Uterus (tissue), 4 donors: ENCODE measurements around the gene MPIG6B. TPM values are rescaled to one million over a fixed set of nuclear protein-coding genes. Genes with fewer than 3 reads are reported as not detected.

ENCODE experiments used
- DNase-seq, 2 donors: peaks; one replicate each; pipeline ENCODE4 v3.0.0-alpha.2; 2019 to 2020
- H3K27ac ChIP-seq, 2 donors: fragments of 200-600 bp; sonication (generic); 1 replicate in 1 of 2; 2 replicates in 1 of 2; pipeline ENCODE4 v1.5.1; 2016 to 2018
- H3K27me3 ChIP-seq, 2 donors: fragments of 200-600 bp; sonication (generic); one replicate each; pipeline ENCODE4 v1.5.1; 2018 to 2019; ENCODE audit warnings: control low read depth in 1 of 2
- H3K36me3 ChIP-seq, 2 donors: fragments of 200-600 bp; sonication (generic); one replicate each; pipeline ENCODE4 v1.5.1; 2019; ENCODE audit warnings: control low read depth in 1 of 2
- H3K4me1 ChIP-seq, 2 donors: fragments of 200-600 bp; sonication (generic); one replicate each; pipeline ENCODE4 v1.5.1; 2018 to 2019; ENCODE audit warnings: control low read depth in 1 of 2
- H3K4me3 ChIP-seq, 2 donors: fragments of 200-600 bp; sonication (generic); 1 replicate in 1 of 2; 2 replicates in 1 of 2; pipeline ENCODE4 v1.5.1; 2018 to 2019; ENCODE audit warnings: mild to moderate bottlenecking in 1 of 2
- H3K9me3 ChIP-seq, 2 donors: fragments of 200-600 bp; sonication (generic); one replicate each; pipeline ENCODE4 v1.5.1; 2019; ENCODE audit warnings: control low read depth in 1 of 2
- CTCF ChIP-seq, 4 experiments: fragments of 200-600 bp in 2 of 4; fragments of 450-650 bp in 2 of 4; sonication (generic) in 2 of 4; IDR thresholded peaks; one replicate each; pipeline ENCODE4 v1.5.1; 2016 to 2019; ENCODE audit warnings: antibody characterized with exemption in 4 of 4, mild to moderate bottlenecking in 2 of 4, moderate library complexity in 1 of 4
- POLR2A ChIP-seq, 2 donors: fragments of 450-650 bp; IDR thresholded peaks; one replicate each; pipeline ENCODE4 v1.6.1; 2016; ENCODE audit warnings: antibody characterized with exemption in 2 of 2, mild to moderate bottlenecking in 1 of 2, moderate library complexity in 1 of 2
- intact Hi-C: fragments of 100-400 bp; cut with DNase I; formaldehyde crosslinking; loops from one replicate; pipeline ENCODE4 v1.15.1; 2023; ENCODE audit warnings: low total_unique reads
- total RNA-seq, 4 donors: library from RNA; depleted of rRNA in 3 of 4; stranded (reverse); fragments of >200 nt in 3 of 4; gene quantifications; one replicate each; pipeline versions ENCODE4 v1.1.0 to v1.2.4, GENCODE V29; 2014 to 2023
- donor health status: DM: yes; HTN: yes; CAD: no.

Gene MPIG6B
- total RNA-seq, 4 donors from 2014 or later = 0.49 TPM; not detected in 3

DNA sequence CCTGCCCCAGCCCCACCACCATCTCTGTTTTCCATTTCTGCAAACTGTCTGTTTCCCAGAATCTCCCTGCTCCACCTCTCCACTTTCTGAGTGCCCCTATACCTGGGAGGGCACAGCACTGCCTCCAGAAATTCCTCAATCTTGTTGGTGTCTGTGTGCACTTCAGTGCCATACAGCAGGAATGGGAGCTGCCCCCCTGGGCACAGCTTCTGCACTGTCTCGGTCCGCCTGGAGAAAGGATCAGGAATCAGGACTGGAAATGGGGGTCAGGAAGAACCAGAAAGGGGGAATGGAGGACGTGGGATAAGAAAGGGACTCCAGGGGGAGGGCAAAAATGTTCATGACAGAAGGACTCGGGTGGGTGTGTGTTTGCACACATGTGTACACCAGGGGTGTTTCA lies 10.6 kb downstream of the MPIG6B start:
- Histone ChIP-seq H3K4me1 (peaks cover 0 to 25% of the 10 kb centered on the region in 2 donors), H3K9me3 (no peaks in the 10 kb centered on the region), H3K4me3 (no peak overlapping the region), H3K36me3 (no peaks in the 10 kb centered on the region), H3K27me3 (no peaks in the 10 kb centered on the region), H3K27ac (peak overlapping the region; percentile 86 to 95)
- DNase-seq = no peak
- TF ChIP-seq CTCF (IDR thresholded peaks at IDR 0.05) = no peak
- TF ChIP-seq POLR2A (IDR thresholded peaks at IDR 0.05) = no peak
- intact Hi-C loops = loop anchor here (10.0 kb wide), 1 partner anchor 61 kb away; the partner anchor contains the start of gene VARS1

DNA sequence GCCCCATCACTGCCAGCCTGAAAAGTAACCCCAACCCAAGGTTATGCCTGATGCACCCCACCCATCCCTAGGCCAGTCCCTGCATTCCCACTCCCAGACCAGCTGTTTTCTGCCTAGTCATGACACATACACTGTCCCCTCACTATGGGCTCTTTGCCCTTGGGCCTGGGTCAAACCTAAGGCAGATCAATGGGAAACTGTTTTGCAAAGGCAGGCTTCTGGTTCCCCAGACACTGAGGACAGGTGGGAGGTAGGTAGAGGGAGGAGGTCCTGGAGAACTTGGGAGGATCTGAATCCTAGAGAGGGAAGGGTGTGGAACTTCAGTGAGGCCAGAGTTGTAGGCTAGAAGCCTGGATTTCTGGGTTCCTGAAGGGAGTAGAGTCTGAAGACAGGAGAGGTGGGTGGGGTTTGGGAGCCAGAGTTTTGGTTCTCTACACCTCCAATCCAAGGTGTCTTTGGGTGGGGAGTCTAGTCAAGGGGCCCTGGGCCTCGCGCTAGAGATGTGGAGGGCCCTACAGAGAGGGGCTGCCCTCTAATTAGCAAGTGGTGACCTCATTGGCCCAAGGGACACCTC lies 11.2 kb downstream of the MPIG6B start:
- Histone ChIP-seq H3K27ac (peak overlapping the region; percentile 86 to 95), H3K4me1 (peaks cover 0 to 25% of the 10 kb centered on the region in 2 donors), H3K9me3 (no peaks in the 10 kb centered on the region), H3K27me3 (no peaks in the 10 kb centered on the region), H3K36me3 (no peaks in the 10 kb centered on the region), H3K4me3 (peak overlapping the region; percentile 61 to 63)
- no peak for DNase-seq
- intact Hi-C loops = loop anchor here (10.0 kb wide), 1 partner anchor 60 kb away; the partner anchor contains the start of gene VARS1
- TF ChIP-seq CTCF (IDR thresholded peaks at IDR 0.05) = no peak
- TF ChIP-seq POLR2A (IDR thresholded peaks at IDR 0.05) = no peak

GRCh38 chr6:31734821-31735406 lies 11.7 kb downstream of the MPIG6B start:
- intact Hi-C loops = loop anchor here (10.0 kb wide), 1 partner anchor 60 kb away; the partner anchor contains the start of gene VARS1
- Histone ChIP-seq H3K9me3 (no peaks in the 10 kb centered on the region), H3K4me3 (peak overlapping the region; percentile 61 to 63), H3K27me3 (no peaks in the 10 kb centered on the region), H3K27ac (peak overlapping the region; percentile 86 to 95), H3K36me3 (no peaks in the 10 kb centered on the region), H3K4me1 (peaks cover 0 to 25% of the 10 kb centered on the region in 2 donors)
- peak; percentile 52 to 72 for DNase-seq
- TF ChIP-seq POLR2A (IDR thresholded peaks at IDR 0.05) (peak; percentile 44 to 53), CTCF (IDR thresholded peaks at IDR 0.05) (no peak)

- H3K9me3 ChIP-seq = no peaks in the 10 kb centered on the region
- peak within 1 kb of the TSS; percentile 86 to 95 for H3K27ac ChIP-seq
- peak; percentile 90 to 93 for DNase-seq
- intact Hi-C loops = loop anchor here (10.0 kb wide), 1 partner anchor 59 kb away; the partner anchor contains the start of gene VARS1
- no peaks in the 10 kb centered on the region for H3K36me3 ChIP-seq
- peaks cover 0 to 29% of the 10 kb centered on the region in 2 donors for H3K4me1 ChIP-seq
- H3K4me3 ChIP-seq = peak within 1 kb of the TSS; percentile 61 to 63
- no peaks in the 10 kb centered on the region for H3K27me3 ChIP-seq
- TF ChIP-seq CTCF (IDR thresholded peaks at IDR 0.05) (peak in 1 of 4 experiments; percentile 11), POLR2A (IDR thresholded peaks at IDR 0.05) (peak; percentile 94 to 96)
These were observed 13.0 kb downstream of the MPIG6B start, which contains the start of gene CLIC1 for GRCh38 chr6:31736021-31736767. CLIC1 (minus strand) TSS chr6:31736530; CDS start chr6:31736300, 230 bp downstream.
